ENCODE measurements around the gene CDKN2B-AS1.

- TF ChIP-seq TP53 (CRISPR knock-in tag; IDR thresholded peaks at IDR 0.05) (no peak), CEBPB (IDR thresholded peaks at IDR 0.05) (no peak), CTCF (IDR thresholded peaks at IDR 0.05) (no peak), POLR2A (IDR thresholded peaks at IDR 0.05; ENCODE audit: low read length) (no peak), JUNB (IDR thresholded peaks at IDR 0.05) (no peak)
- TF ChIP-seq, protein P1, sequence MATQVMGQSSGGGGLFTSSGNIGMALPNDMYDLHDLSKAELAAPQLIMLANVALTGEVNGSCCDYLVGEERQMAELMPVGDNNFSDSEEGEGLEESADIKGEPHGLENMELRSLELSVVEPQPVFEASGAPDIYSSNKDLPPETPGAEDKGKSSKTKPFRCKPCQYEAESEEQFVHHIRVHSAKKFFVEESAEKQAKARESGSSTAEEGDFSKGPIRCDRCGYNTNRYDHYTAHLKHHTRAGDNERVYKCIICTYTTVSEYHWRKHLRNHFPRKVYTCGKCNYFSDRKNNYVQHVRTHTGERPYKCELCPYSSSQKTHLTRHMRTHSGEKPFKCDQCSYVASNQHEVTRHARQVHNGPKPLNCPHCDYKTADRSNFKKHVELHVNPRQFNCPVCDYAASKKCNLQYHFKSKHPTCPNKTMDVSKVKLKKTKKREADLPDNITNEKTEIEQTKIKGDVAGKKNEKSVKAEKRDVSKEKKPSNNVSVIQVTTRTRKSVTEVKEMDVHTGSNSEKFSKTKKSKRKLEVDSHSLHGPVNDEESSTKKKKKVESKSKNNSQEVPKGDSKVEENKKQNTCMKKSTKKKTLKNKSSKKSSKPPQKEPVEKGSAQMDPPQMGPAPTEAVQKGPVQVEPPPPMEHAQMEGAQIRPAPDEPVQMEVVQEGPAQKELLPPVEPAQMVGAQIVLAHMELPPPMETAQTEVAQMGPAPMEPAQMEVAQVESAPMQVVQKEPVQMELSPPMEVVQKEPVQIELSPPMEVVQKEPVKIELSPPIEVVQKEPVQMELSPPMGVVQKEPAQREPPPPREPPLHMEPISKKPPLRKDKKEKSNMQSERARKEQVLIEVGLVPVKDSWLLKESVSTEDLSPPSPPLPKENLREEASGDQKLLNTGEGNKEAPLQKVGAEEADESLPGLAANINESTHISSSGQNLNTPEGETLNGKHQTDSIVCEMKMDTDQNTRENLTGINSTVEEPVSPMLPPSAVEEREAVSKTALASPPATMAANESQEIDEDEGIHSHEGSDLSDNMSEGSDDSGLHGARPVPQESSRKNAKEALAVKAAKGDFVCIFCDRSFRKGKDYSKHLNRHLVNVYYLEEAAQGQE (IDR thresholded peaks at IDR 0.05): no peak
These were observed 165.0 kb downstream of the CDKN2B-AS1 start for GRCh38 chr9:22159586-22159985.
